A549 (cell line): ENCODE results near the gene GCNT2. TPM values are rescaled to one million over a fixed set of nuclear protein-coding genes. Genes with fewer than 3 reads are reported as not detected.
"Not testable (repeated sequence)": the region's sequence is repeated elsewhere in the genome, so short reads cannot be mapped to it uniquely, and the experiment has no call there.

Source experiments
- ATAC-seq, 2 experiments: fragments of 200-7000 bp in 1 of 2; fragments of >200 bp in 1 of 2; cut with Nextera tagmentation in 1 of 2; cut with Tn5 transposase in 1 of 2; 3 replicates each; pipeline versions ENCODE4 v1.8.0 to v1.9.1; 2018 to 2020; ENCODE audit warnings: mild to moderate bottlenecking in 1 of 2, moderate library complexity in 1 of 2
- CTCF ChIA-PET: fragments of 300-600 bp; sonication (Branson Sonifier 250); formaldehyde crosslinking; extraction: SDS; loops from one replicate; lab custom pipeline; 2021; ENCODE audit warnings: antibody characterized with exemption, inconsistent platforms; lab: Yijun Ruan, JAX
- POLR2A ChIA-PET: fragments of 350-600 bp; formaldehyde crosslinking; extraction: SDS; loops from one replicate; lab custom pipeline; 2021; ENCODE audit warnings: antibody characterized with exemption, inconsistent platforms; lab: Yijun Ruan, JAX
- DNase-seq, 2 experiments: peaks; one replicate each; pipeline versions ENCODE4 v3.0.0 to v3.0.0-alpha.2; 2011 to 2016; ENCODE audit warnings: low read depth in 1 of 2, low spot score in 1 of 2
- FAIRE-seq: peaks from 2 replicates; lab custom pipeline; 2011; peaks lifted over from hg19 to GRCh38; lab: Jason Lieb, UNC
- H3K27ac ChIP-seq, 2 experiments: fragments of >200 bp; sonication (Bioruptor Twin); formaldehyde crosslinking; 3 replicates each; pipeline ENCODE4 v1.5.1; 2016 to 2017
- H3K4me1 ChIP-seq: fragments of >200 bp; sonication (Bioruptor Twin); formaldehyde crosslinking; 3 replicates; pipeline ENCODE4 v1.6.1; 2016
- H3K4me2 ChIP-seq: fragments of >200 bp; sonication (Bioruptor Twin); formaldehyde crosslinking; 3 replicates; pipeline ENCODE4 v1.6.1; 2016
- H3K4me3 ChIP-seq: fragments of >200 bp; sonication (Bioruptor Twin); formaldehyde crosslinking; 3 replicates; pipeline ENCODE4 v1.5.1; 2016
- H3K9me3 ChIP-seq: fragments of >200 bp; sonication (Bioruptor Twin); formaldehyde crosslinking; 3 replicates; pipeline ENCODE4 v1.6.1; 2016
- ATOH8 ChIP-seq: fragments of 250-450 bp; sonication (Bioruptor Pico); IDR thresholded peaks from 2 replicates; pipeline ENCODE4 v1.5.0; 2020; ENCODE audit warnings: low read depth, mild to moderate bottlenecking, moderate library complexity
- CEBPB ChIP-seq, 2 experiments: fragments of >200 bp in 1 of 2; sonication (Bioruptor Twin) in 1 of 2; formaldehyde crosslinking in 1 of 2; IDR thresholded peaks; 2 replicates each; pipeline ENCODE4 v1.6.1; 2012 to 2016
- E2F6 ChIP-seq: IDR thresholded peaks from 2 replicates; pipeline ENCODE4 v1.6.1; 2012; ENCODE audit warnings: low read depth, borderline replicate concordance
- EP300 ChIP-seq, 2 experiments: fragments of >200 bp; sonication (Bioruptor Twin); formaldehyde crosslinking; IDR thresholded peaks; 2 replicates in 1 of 2; 3 replicates in 1 of 2; pipeline ENCODE4 v1.6.1; 2016 to 2017
- FOXS1 ChIP-seq: fragments of 250-450 bp; sonication (Bioruptor Pico); IDR thresholded peaks from 2 replicates; pipeline ENCODE4 v1.5.0; 2020; ENCODE audit warnings: mild to moderate bottlenecking, moderate library complexity
- HES2 ChIP-seq: fragments of >200 bp; sonication (Bioruptor Twin); formaldehyde crosslinking; IDR thresholded peaks from 2 replicates; pipeline ENCODE4 v1.6.1; 2016
- HMGXB4 ChIP-seq: fragments of 250-450 bp; sonication (Bioruptor Pico); IDR thresholded peaks from 2 replicates; pipeline ENCODE4 v1.5.0; 2021; ENCODE audit warnings: mild to moderate bottlenecking, moderate library complexity, borderline replicate concordance
- HOXA7 ChIP-seq: fragments of 250-450 bp; sonication (Bioruptor Pico); IDR thresholded peaks from 2 replicates; pipeline ENCODE4 v1.5.0; 2020; ENCODE audit warnings: mild to moderate bottlenecking, moderate library complexity
- JUN ChIP-seq, 2 experiments: fragments of >200 bp; sonication (Bioruptor Twin); formaldehyde crosslinking; IDR thresholded peaks; 2 replicates in 1 of 2; 3 replicates in 1 of 2; pipeline ENCODE4 v1.6.1; 2016 to 2017
- JUNB ChIP-seq: fragments of >200 bp; sonication (Bioruptor Twin); formaldehyde crosslinking; IDR thresholded peaks from 2 replicates; pipeline ENCODE4 v1.6.1; 2016
- KDM1A ChIP-seq: fragments of 200-600 bp; sonication (generic); IDR thresholded peaks from 2 replicates; pipeline ENCODE4 v1.6.1; 2016; ENCODE audit warnings: low read depth, mild to moderate bottlenecking
- MAFK ChIP-seq: fragments of 450-650 bp; IDR thresholded peaks from 2 replicates; pipeline ENCODE4 v1.6.1; 2014; ENCODE audit not compliant: partially characterized antibody
- MAZ ChIP-seq: fragments of 150-350 bp; IDR thresholded peaks from 2 replicates; pipeline ENCODE4 v1.6.1; 2014; ENCODE audit warnings: antibody characterized with exemption, low read depth, low read length, borderline replicate concordance
- RAD21 ChIP-seq, 2 experiments: fragments of >200 bp in 1 of 2; sonication (Bioruptor Twin) in 1 of 2; formaldehyde crosslinking in 1 of 2; IDR thresholded peaks in 1 of 2; conservative IDR thresholded peaks in 1 of 2; 2 replicates in 1 of 2; 3 replicates in 1 of 2; pipeline ENCODE4 v1.6.1; 2012 to 2018; ENCODE audit warnings: inconsistent platforms in 1 of 2
- REST ChIP-seq: fragments of 200-600 bp; sonication (generic); IDR thresholded peaks from 2 replicates; pipeline ENCODE4 v1.6.1; 2016; ENCODE audit warnings: antibody characterized with exemption, mild to moderate bottlenecking, moderate library complexity
- RFX5 ChIP-seq: fragments of 450-650 bp; IDR thresholded peaks from 2 replicates; pipeline ENCODE4 v1.7.1; 2014; ENCODE audit warnings: antibody characterized with exemption, mild to moderate bottlenecking, moderate library complexity
- ZC3H11A ChIP-seq: fragments of 450-650 bp; IDR thresholded peaks from 2 replicates; pipeline ENCODE4 v1.6.1; 2014; ENCODE audit warnings: antibody characterized with exemption, mild to moderate bottlenecking
- ZNF302 ChIP-seq: fragments of 250-450 bp; sonication (Bioruptor Pico); IDR thresholded peaks from 2 replicates; pipeline ENCODE4 v1.9.0; 2021; ENCODE audit warnings: inconsistent platforms, mild to moderate bottlenecking, moderate library complexity
- ZSCAN20 ChIP-seq: fragments of 250-450 bp; sonication (Bioruptor Pico); IDR thresholded peaks from 2 replicates; pipeline ENCODE4 v1.8.0; 2022; ENCODE audit warnings: mild to moderate bottlenecking, moderate library complexity
- WGBS: methylation state at CpG from one replicate; pipeline ENCODE4 v1.1.6; 2017; ENCODE audit errors: missing lambda C conversion rate; 5-methylcytosine and 5-hydroxymethylcytosine counted together
- polyA plus RNA-seq, 4 experiments: library from polyadenylated mRNA; depleted of rRNA in 3 of 4; stranded (reverse); fragments of >200 nt; fragmentation: RNase III in 1 of 4; extraction: RNeasy Plus Mini Kit Qiagen cat#74134 plus additional on column Dnase treatment in 1 of 4; gene quantifications; 2 replicates in 3 of 4; 3 replicates in 1 of 4; pipeline ENCODE4 v1.2.3, GENCODE V29; 2011 to 2017

The GCNT2 gene
- polyA plus RNA-seq, 2 of the 4 experiments (the other 2 are of a cell fraction), result 19.4 to 24.3 TPM

GRCh38 chr6:10491463-10491862 is 29.7 kb upstream of the GCNT2 start (continued):
- TF ChIP-seq ATOH8 (CRISPR knock-in tag), result no peak

GRCh38 chr6:10491905-10492304 is 29.2 kb upstream of the GCNT2 start:
- WGBS, result 91% methylated on average over 3 of the region's 3 CpGs
- not testable (repeated sequence) for H3K4me1 ChIP-seq, DNase-seq, H3K27ac ChIP-seq, H3K4me2 ChIP-seq, FAIRE-seq
- peak; percentile 44 for TF ChIP-seq MAFK
- TF ChIP-seq, all 56 proteins: peak for 1; not testable (repeated sequence) for 55
- H3K4me3 ChIP-seq, ATAC-seq, POLR2A ChIA-PET, H3K9me3 ChIP-seq: not testable (repeated sequence)
- CTCF ChIA-PET, result interaction anchor here (0.6 to 2.2 kb wide), 4 partner anchors 10 to 513 kb away, joined by 3 to 17 read pairs (median 7); no protein-coding TSS in a partner anchor

- H3K4me2 ChIP-seq, result no peak overlapping the region
- FAIRE-seq (no peak), ATAC-seq (no peak), DNase-seq (no peak)
- no peaks in the 10 kb centered on the region for H3K4me1 ChIP-seq
- ChIA-PET POLR2A (no interaction called here), CTCF (interaction anchor here (1.1 to 2.0 kb wide), 2 partner anchors 15 to 16 kb away, joined by 3 to 5 read pairs; no protein-coding TSS in a partner anchor)
- no peak overlapping the region for H3K4me3 ChIP-seq
- H3K9me3 ChIP-seq, result no peaks in the 10 kb centered on the region
- no peak overlapping the region for H3K27ac ChIP-seq
- 84% methylated on average over 14 of the region's 14 CpGs for WGBS
- no peak for TF ChIP-seq JUN (IDR thresholded peaks at IDR 0.05)
- TF ChIP-seq, all 56 proteins: peak for 0
Observed at GRCh38 chr6:10495029-10495428, 26.1 kb upstream of the GCNT2 start.

GRCh38 chr6:10505529-10505928 is 15.6 kb upstream of the GCNT2 start:
- ChIA-PET CTCF (interaction anchor here (1.0 to 2.7 kb wide), 6 partner anchors 12 to 1070 kb away, joined by 3 to 8 read pairs (median 4); no protein-coding TSS in a partner anchor), POLR2A (no interaction called here)
- WGBS, result 20% methylated on average over 5 of the region's 6 CpGs
- H3K4me1 ChIP-seq, result peaks cover 23% of the 10 kb centered on the region
- peak; percentile 38 to 82 for DNase-seq
- peak overlapping the region; percentile 55 to 63; a peak in 4 of 6 replicates for H3K27ac ChIP-seq
- FAIRE-seq, result no peak
- peak; percentile 4 to 24; a peak in 1 of 5 replicates for TF ChIP-seq RAD21 (conservative IDR thresholded peaks at IDR 0.05 in 1 of 2, IDR thresholded peaks at IDR 0.05 in 1 of 2)
- peak in 1 of 2 experiments; percentile 62; a peak in 2 of 5 replicates for TF ChIP-seq JUN (IDR thresholded peaks at IDR 0.05)
- no peak for TF ChIP-seq KDM1A
- no peak for TF ChIP-seq REST
- TF ChIP-seq JUNB, result no peak
- no peak for TF ChIP-seq HOXA7 (CRISPR knock-in tag)
- no peak for TF ChIP-seq ZC3H11A
- no peak for TF ChIP-seq MAFK
- no peak for TF ChIP-seq HMGXB4
- TF ChIP-seq ZSCAN20 (CRISPR knock-in tag), result no peak
- peak; percentile 46 to 54; a peak in 2 of 4 replicates for TF ChIP-seq CEBPB (IDR thresholded peaks at IDR 0.05)
- peak; percentile 45; the same call in 1 of the 2 replicates for TF ChIP-seq RFX5
- no peak for TF ChIP-seq ZNF302 (CRISPR knock-in tag)
- no peak for TF ChIP-seq E2F6
- TF ChIP-seq FOXS1 (CRISPR knock-in tag), result no peak
- peak; percentile 34; the same call in 1 of the 2 replicates for TF ChIP-seq HES2
- TF ChIP-seq MAZ, result no peak
- TF ChIP-seq EP300 (IDR thresholded peaks at IDR 0.05), result peak in 1 of 2 experiments; percentile 64; a peak in 2 of 5 replicates
- TF ChIP-seq, all 56 proteins: peak for 6
- Histone ChIP-seq H3K4me3 (no peak overlapping the region), H3K9me3 (no peaks in the 10 kb centered on the region), H3K4me2 (peak overlapping the region; percentile 58)
- peak; percentile 97 to 99 for ATAC-seq
